GM12878 (cell line): ENCODE data around the gene ODC1. TPM values are rescaled to one million over a fixed set of nuclear protein-coding genes. Genes with fewer than 3 reads are reported as not detected.

Source experiments
- ATAC-seq: fragments of 200-7000 bp; cut with Tn5 transposase; 3 replicates; pipeline ENCODE4 v1.9.1; 2020; ENCODE audit warnings: mild to moderate bottlenecking, moderate library complexity
- BruUV-seq: library from RNA; stranded (reverse); fragments of 400-500 nt; replicated peaks from 2 replicates; lab custom pipeline; 2021; lab: Mats Ljungman, UMichigan
- CTCF ChIA-PET: fragments of 300-600 bp; sonication (Branson Sonifier 250); formaldehyde crosslinking; extraction: SDS; loops from one replicate; lab custom pipeline; 2021; ENCODE audit warnings: inconsistent platforms; lab: Yijun Ruan, JAX
- POLR2A ChIA-PET: fragments of 350-600 bp; formaldehyde crosslinking; extraction: SDS; loops from one replicate; lab custom pipeline; 2021; ENCODE audit warnings: inconsistent platforms; lab: Charles Lee
- RAD21 ChIA-PET: fragments of 300-600 bp; sonication (Branson Sonifier 250); formaldehyde crosslinking; loops from one replicate; lab custom pipeline; 2023; ENCODE audit warnings: antibody characterized with exemption; ENCODE audit not compliant: unreplicated experiment; lab: Charles Lee
- SMC1A ChIA-PET: fragments of 300-600 bp; sonication (Branson Sonifier 250); formaldehyde crosslinking; loops from one replicate; lab custom pipeline; 2023; ENCODE audit not compliant: unreplicated experiment, uncharacterized antibody; lab: Charles Lee
- DNase-seq: peaks from one replicate; pipeline ENCODE4 v3.0.0-alpha.2; 2011; ENCODE audit warnings: low read depth, low spot score
- FAIRE-seq: peaks from 3 replicates; lab custom pipeline; 2011; peaks lifted over from hg19 to GRCh38; lab: Jason Lieb, UNC
- H2AFZ ChIP-seq: 2 replicates; pipeline ENCODE4 v1.6.0; 2011; ENCODE audit warnings: low read depth, low read length, control low read depth; ENCODE audit not compliant: control insufficient read depth
- H3K27ac ChIP-seq: 2 replicates; pipeline ENCODE4 v1.5.1; 2011; ENCODE audit warnings: control low read depth; ENCODE audit not compliant: control insufficient read depth, insufficient read depth
- H3K27me3 ChIP-seq, 2 experiments: replicated peaks in 1 of 2; 2 replicates each; pipeline versions ENCODE4 v1.6.0 to v1.6.1; 2011; ENCODE audit warnings: low read length in 1 of 2; ENCODE audit not compliant: control insufficient read depth in 2 of 2, insufficient read depth in 2 of 2
- H3K36me3 ChIP-seq, 2 experiments: 2 replicates each; pipeline ENCODE4 v1.5.1; 2011; ENCODE audit warnings: low read length in 1 of 2; ENCODE audit not compliant: control insufficient read depth in 2 of 2, insufficient read depth in 2 of 2
- H3K4me1 ChIP-seq: 2 replicates; pipeline ENCODE4 v1.6.1; 2011; ENCODE audit warnings: mild to moderate bottlenecking, low read length, moderate library complexity, mixed read lengths; ENCODE audit not compliant: control insufficient read depth, insufficient read depth
- H3K4me2 ChIP-seq: 2 replicates; pipeline ENCODE4 v1.6.0; 2011; ENCODE audit warnings: control low read depth; ENCODE audit not compliant: control insufficient read depth, insufficient read depth
- H3K4me3 ChIP-seq: fragments of 200-600 bp; sonication (generic); 2 replicates; pipeline ENCODE4 v1.5.1; 2016
- H3K79me2 ChIP-seq: 2 replicates; pipeline ENCODE4 v1.6.0; 2011; ENCODE audit warnings: low read length; ENCODE audit not compliant: control insufficient read depth, insufficient read depth
- H3K9ac ChIP-seq: 2 replicates; pipeline ENCODE4 v1.8.0; 2011; ENCODE audit warnings: low read length, control low read depth, mixed read lengths; ENCODE audit not compliant: control insufficient read depth, insufficient read depth
- H3K9me3 ChIP-seq: replicated peaks from 3 replicates; pipeline ENCODE4 v1.5.1; 2011; ENCODE audit warnings: mild to moderate bottlenecking, low read length; ENCODE audit not compliant: control insufficient read depth, insufficient read depth
- H4K20me1 ChIP-seq: 2 replicates; pipeline ENCODE4 v1.6.0; 2011; ENCODE audit not compliant: control insufficient read depth, insufficient read depth
- BHLHE40 ChIP-seq, 2 experiments: fragments of 450-650 bp in 1 of 2; IDR thresholded peaks; 2 replicates each; pipeline ENCODE4 v1.6.1; 2011 to 2017; ENCODE audit warnings: low read depth in 2 of 2, borderline replicate concordance in 1 of 2, improper control_type of control experiment in 1 of 2, low read length in 1 of 2, mild to moderate bottlenecking in 1 of 2
- CHD2 ChIP-seq: IDR thresholded peaks from 2 replicates; pipeline ENCODE4 v1.6.1; 2011; ENCODE audit warnings: low read depth, low read length, improper control_type of control experiment, borderline replicate concordance
- IKZF2 ChIP-seq, 2 experiments: fragments of 450-650 bp; IDR thresholded peaks; 2 replicates each; pipeline ENCODE4 v1.6.1; 2017; ENCODE audit warnings: mild to moderate bottlenecking in 2 of 2, moderate library complexity in 2 of 2
- IRF3 ChIP-seq: fragments of 450-650 bp; IDR thresholded peaks from 2 replicates; pipeline ENCODE4 v1.6.1; 2014; ENCODE audit warnings: mild to moderate bottlenecking
- KAT2A ChIP-seq: conservative IDR thresholded peaks from 2 replicates; pipeline ENCODE4 v1.6.1; 2011; ENCODE audit warnings: low read depth, low read length; ENCODE audit not compliant: control insufficient read depth
- MEF2B ChIP-seq: fragments of 450-650 bp; IDR thresholded peaks from 2 replicates; pipeline ENCODE4 v1.6.1; 2018; ENCODE audit warnings: mild to moderate bottlenecking, moderate library complexity; ENCODE audit not compliant: partially characterized antibody, poor library complexity, severe bottlenecking
- MTA3 ChIP-seq: IDR thresholded peaks from 2 replicates; pipeline ENCODE4 v1.6.1; 2012; ENCODE audit warnings: low read length, inconsistent platforms, borderline replicate concordance
- NR2F1 ChIP-seq: fragments of 450-650 bp; conservative IDR thresholded peaks from 2 replicates; pipeline ENCODE4 v1.6.1; 2017; ENCODE audit warnings: mild to moderate bottlenecking
- POLR2A ChIP-seq: IDR thresholded peaks from 2 replicates; pipeline ENCODE4 v1.6.1; 2011; ENCODE audit warnings: low read depth, mild to moderate bottlenecking, low read length
- PRDM15 ChIP-seq: fragments of 450-650 bp; formaldehyde crosslinking; IDR thresholded peaks from 2 replicates; pipeline ENCODE4 v1.4.0; 2020; ENCODE audit warnings: mild to moderate bottlenecking, moderate library complexity
- TBL1XR1 ChIP-seq: IDR thresholded peaks from 2 replicates; pipeline ENCODE4 v1.6.1; 2012; ENCODE audit warnings: low read depth, low read length, improper control_type of control experiment
- ZBTB40 ChIP-seq: fragments of 450-650 bp; IDR thresholded peaks from 2 replicates; pipeline ENCODE4 v1.6.1; 2016; ENCODE audit warnings: mild to moderate bottlenecking, moderate library complexity, borderline replicate concordance
- ZNF217 ChIP-seq: fragments of 450-650 bp; IDR thresholded peaks from 2 replicates; pipeline ENCODE4 v1.6.1; 2017; ENCODE audit warnings: antibody characterized with exemption, mild to moderate bottlenecking
- ZSCAN29 ChIP-seq: fragments of 450-650 bp; IDR thresholded peaks from 2 replicates; pipeline ENCODE4 v1.6.1; 2017; ENCODE audit warnings: mild to moderate bottlenecking, moderate library complexity
- WGBS: methylation state at CpG from one replicate; pipeline ENCODE4 v1.1.6; 2016; ENCODE audit warnings: low lambda C conversion rate; ENCODE audit not compliant: insufficient replicate concordance, insufficient coverage; ENCODE audit errors: missing lambda C conversion rate; 5-methylcytosine and 5-hydroxymethylcytosine counted together
- in situ Hi-C: fragments of 300-500 bp; cut with MboI; formaldehyde crosslinking; loops from 9 replicates; pipeline ENCODE4 v1.14.3; 2018; ENCODE audit warnings: mixed read lengths
- intact Hi-C: fragments of 100-400 bp; cut with micrococcal nuclease; formaldehyde crosslinking; loops from one replicate; pipeline ENCODE4 v1.14.2; 2022; ENCODE audit not compliant: unreplicated experiment
- polyA plus RNA-seq, 11 experiments: library from polyadenylated mRNA; depleted of rRNA in 4 of 11; unstranded in 6 of 11; stranded (reverse) in 5 of 11; fragments of >200 nt; fragmentation: Nextera tagmentation in 4 of 11; fragmentation: Illumina TruSeq in 1 of 11; extraction: Ambion mirVana in 4 of 11; extraction: Trizol in 1 of 11; gene quantifications; 1 replicate in 1 of 11; 2 replicates in 10 of 11; pipeline versions ENCODE4 v1.2.1 to v1.2.3, GENCODE V29; 2011 to 2016; ENCODE audit warnings: inconsistent platforms in 2 of 11, missing spikeins in 2 of 11, low read depth in 1 of 11
- total RNA-seq, 4 experiments: library from RNA; depleted of rRNA in 3 of 4; stranded (reverse); fragments of >200 nt in 3 of 4; fragmentation: Illumina TruSeq in 1 of 4; extraction: Trizol in 1 of 4; gene quantifications; 2 replicates each; pipeline versions ENCODE4 v1.2.1 to v1.2.3, GENCODE V29; 2013 to 2021

The ODC1 gene
- total and polyA plus RNA-seq, 10 of the 15 experiments (the other 5 are each of a cell fraction or from before 2014, with no cell fraction given): 68.5 to 441 (median 340) TPM

- DNase-seq: no peak
- TF ChIP-seq IKZF2 (IDR thresholded peaks at IDR 0.05): no peak
- TF ChIP-seq POLR2A: no peak
- no peak for TF ChIP-seq MTA3
- no peak for TF ChIP-seq MEF2B
- TF ChIP-seq NR2F1: no peak
- no peak for TF ChIP-seq IRF3
- TF ChIP-seq CHD2: no peak
- TF ChIP-seq BHLHE40 (IDR thresholded peaks at IDR 0.05; ENCODE audit: borderline replicate concordance in 1 of 2, low read depth in 2 of 2, low read length in 1 of 2): no peak
- no peak for TF ChIP-seq PRDM15 (CRISPR knock-in tag)
- TF ChIP-seq ZBTB40: no peak
- no peak for TF ChIP-seq KAT2A
- no peak for TF ChIP-seq TBL1XR1
- no peak for TF ChIP-seq ZSCAN29
- TF ChIP-seq ZNF217: no peak
Measured at GRCh38 chr2:10431797-10432196, 16.3 kb downstream of the ODC1 start.

More at GRCh38 chr2:10431797-10432196, 16.3 kb downstream of the ODC1 start:
- Histone ChIP-seq H3K36me3 (no peaks in the 10 kb centered on the region), H3K4me3 (peak overlapping the region; percentile 53), H2AFZ (peak overlapping the region; percentile 68), H4K20me1 (no peaks in the 10 kb centered on the region), H3K4me2 (peak overlapping the region; percentile 74), H3K27me3 (no peaks in the 10 kb centered on the region), H3K27ac (no peak overlapping the region), H3K9me3 (no peaks in the 10 kb centered on the region), H3K9ac (peak overlapping the region; percentile 16; the same call in 1 of the 2 replicates), H3K79me2 (no peaks in the 10 kb centered on the region), H3K4me1 (peaks cover 3% of the 10 kb centered on the region; the same call in 1 of the 2 replicates)
- RAD21 ChIA-PET: interaction anchor here (0.9 to 7.3 kb wide), 5 partner anchors 14 to 360 kb away, joined by 3 to 178 read pairs (median 66); partner anchors contain the start of gene ODC1
- intact Hi-C loops (loop anchor here (10.0 kb wide), 1 partner anchor 617 kb away; no protein-coding TSS in a partner anchor), in situ Hi-C loops (loop anchor here (10.0 kb wide), 1 partner anchor 617 kb away; no protein-coding TSS in a partner anchor)
- 30% methylated on average over 16 of the region's 16 CpGs for WGBS
- SMC1A ChIA-PET: interaction anchor here (1.0 to 4.4 kb wide), 5 partner anchors 14 to 307 kb away, joined by 3 to 84 read pairs (median 6); no protein-coding TSS in a partner anchor
- POLR2A ChIA-PET: interaction anchor here (1.9 kb wide), 1 partner anchor 23 kb away, joined by 11 read pairs; no protein-coding TSS in a partner anchor
- CTCF ChIA-PET: interaction anchor here (0.8 to 9.1 kb wide), 7 partner anchors 21 to 360 kb away, joined by 3 to 166 read pairs (median 5); partner anchors contain the start of gene RRM2
- ATAC-seq: peak; percentile 14
- no TSS peak for BruUV-seq
- no peak for FAIRE-seq
